ENCODE measurements around the gene PLXNB2. TPM values are rescaled to one million over a fixed set of nuclear protein-coding genes. Genes with fewer than 3 reads are reported as not detected.

PLXNB2 gene
- total RNA-seq, 2 experiments from 2014 or later: 5.5 to 6.3 TPM

DNA sequence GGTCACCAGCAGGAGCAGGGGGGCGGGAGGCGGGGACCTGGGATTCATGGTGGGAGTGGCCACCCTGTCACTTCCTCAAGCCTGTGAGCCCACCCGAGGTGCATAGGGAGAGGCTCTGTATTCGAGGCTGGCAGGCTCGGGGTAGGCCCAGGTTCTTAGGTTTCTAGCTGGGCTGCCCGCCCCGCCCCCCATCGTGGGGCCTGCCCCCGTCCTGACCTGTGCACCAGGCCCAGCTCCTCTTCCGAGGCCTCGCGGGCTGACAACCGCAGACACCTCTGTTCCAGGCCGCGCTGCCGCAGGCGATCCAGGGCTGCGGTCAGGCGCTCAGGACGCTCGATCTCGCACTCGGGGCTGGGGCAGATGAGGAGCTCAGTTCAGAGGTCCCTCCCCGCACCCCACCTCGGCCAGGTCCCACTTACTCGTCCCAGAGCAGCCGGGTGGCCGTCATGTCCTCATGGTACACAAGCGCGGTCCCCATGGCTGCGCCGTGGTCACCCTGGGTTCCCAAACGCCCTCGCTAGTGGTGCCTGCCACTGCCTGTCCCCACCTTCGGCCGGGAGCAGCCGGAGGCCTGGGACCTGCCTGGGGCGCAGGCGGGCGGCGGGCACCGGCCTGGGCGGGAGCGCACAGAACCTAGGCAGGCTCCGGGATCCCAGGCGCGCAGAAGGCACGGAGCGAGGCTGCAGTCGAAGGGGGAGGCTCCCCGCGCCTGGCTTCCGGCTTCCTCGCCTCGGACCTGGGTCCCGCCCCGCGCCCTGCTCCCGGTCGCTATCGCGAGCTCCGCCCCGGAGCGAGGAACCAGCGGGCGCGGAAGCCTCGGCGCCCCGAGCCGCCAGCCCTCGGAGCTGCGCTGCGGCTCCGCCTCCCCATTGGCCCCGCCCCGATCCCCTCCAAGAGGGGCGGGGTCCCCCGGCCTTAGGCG is 56.6 kb downstream of the PLXNB2 start, which contains the start of gene HDAC10:
HDAC10 (minus strand) TSS at position 711 of the 922 bp plus-strand sequence; CDS start at position 478, 233 bp downstream.
- peak; percentile 93 for ATAC-seq
- intact Hi-C loops (cut with DNase I, micrococcal nuclease): loop anchor here in 1 of 2 experiments (1.0 to 2.0 kb wide), 5 partner anchors 19 to 230 kb away; partner anchors contain the start of genes ADM2, DENND6B and MAPK11
- peak within 1 kb of the TSS; percentile 82 for H3K4me3 Mint-ChIP-seq
- DNase-seq: peak; percentile 94
- H3K27me3 Mint-ChIP-seq: no peaks in the 10 kb centered on the region
- peak within 1 kb of the TSS; percentile 51 for H3K27ac Mint-ChIP-seq
- CTCF ChIA-PET: interaction anchor here (0.6 to 1.6 kb wide), 8 partner anchors 9 to 289 kb away, joined by 3 to 12 read pairs (median 3); partner anchors contain the start of gene SCO2
- H3K9me3 Mint-ChIP-seq (ENCODE audit: low read depth): no peaks in the 10 kb centered on the region
- peaks cover 19% of the 10 kb centered on the region for H3K4me1 Mint-ChIP-seq
- H3K36me3 Mint-ChIP-seq (ENCODE audit: low read depth): peaks cover 11% of the 10 kb centered on the region
- POLR2A ChIA-PET: interaction anchor here (0.6 to 0.8 kb wide), 2 partner anchors 42 to 66 kb away, joined by 3 read pairs; no protein-coding TSS in a partner anchor

DNA sequence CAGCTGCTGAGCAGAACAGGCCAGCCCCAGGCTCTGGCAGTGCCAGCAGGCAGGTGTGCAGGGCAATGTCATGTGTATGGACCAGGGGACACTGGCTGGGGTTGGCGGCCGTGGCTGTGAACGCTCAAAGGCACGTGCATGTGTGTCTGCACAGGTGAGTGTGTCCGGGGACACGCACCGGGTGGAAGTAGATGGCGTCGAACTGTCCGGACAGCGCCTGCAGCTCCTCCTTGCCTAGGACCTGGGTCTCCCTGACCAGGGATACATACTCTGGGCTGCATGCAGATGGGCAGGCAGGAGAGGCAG is 57.2 kb downstream of the PLXNB2 start:
- CTCF ChIA-PET: interaction anchor here (0.6 to 1.6 kb wide), 4 partner anchors 9 to 275 kb away, joined by 3 to 12 read pairs (median 4); partner anchors contain the start of gene SCO2
- peak overlapping the region; percentile 82 for H3K4me3 Mint-ChIP-seq
- peaks cover 11% of the 10 kb centered on the region for H3K36me3 Mint-ChIP-seq (ENCODE audit: low read depth)
- POLR2A ChIA-PET: no interaction called here
- H3K27me3 Mint-ChIP-seq: no peaks in the 10 kb centered on the region
- no peak overlapping the region for H3K27ac Mint-ChIP-seq
- peaks cover 19% of the 10 kb centered on the region for H3K4me1 Mint-ChIP-seq
- intact Hi-C loops (cut with DNase I, micrococcal nuclease): loop anchor here in 1 of 2 experiments (2.0 kb wide), 1 partner anchor 231 kb away; the partner anchor contains the start of gene ADM2
- DNase-seq: no peak
- no peaks in the 10 kb centered on the region for H3K9me3 Mint-ChIP-seq (ENCODE audit: low read depth)
- ATAC-seq: no peak

DNA sequence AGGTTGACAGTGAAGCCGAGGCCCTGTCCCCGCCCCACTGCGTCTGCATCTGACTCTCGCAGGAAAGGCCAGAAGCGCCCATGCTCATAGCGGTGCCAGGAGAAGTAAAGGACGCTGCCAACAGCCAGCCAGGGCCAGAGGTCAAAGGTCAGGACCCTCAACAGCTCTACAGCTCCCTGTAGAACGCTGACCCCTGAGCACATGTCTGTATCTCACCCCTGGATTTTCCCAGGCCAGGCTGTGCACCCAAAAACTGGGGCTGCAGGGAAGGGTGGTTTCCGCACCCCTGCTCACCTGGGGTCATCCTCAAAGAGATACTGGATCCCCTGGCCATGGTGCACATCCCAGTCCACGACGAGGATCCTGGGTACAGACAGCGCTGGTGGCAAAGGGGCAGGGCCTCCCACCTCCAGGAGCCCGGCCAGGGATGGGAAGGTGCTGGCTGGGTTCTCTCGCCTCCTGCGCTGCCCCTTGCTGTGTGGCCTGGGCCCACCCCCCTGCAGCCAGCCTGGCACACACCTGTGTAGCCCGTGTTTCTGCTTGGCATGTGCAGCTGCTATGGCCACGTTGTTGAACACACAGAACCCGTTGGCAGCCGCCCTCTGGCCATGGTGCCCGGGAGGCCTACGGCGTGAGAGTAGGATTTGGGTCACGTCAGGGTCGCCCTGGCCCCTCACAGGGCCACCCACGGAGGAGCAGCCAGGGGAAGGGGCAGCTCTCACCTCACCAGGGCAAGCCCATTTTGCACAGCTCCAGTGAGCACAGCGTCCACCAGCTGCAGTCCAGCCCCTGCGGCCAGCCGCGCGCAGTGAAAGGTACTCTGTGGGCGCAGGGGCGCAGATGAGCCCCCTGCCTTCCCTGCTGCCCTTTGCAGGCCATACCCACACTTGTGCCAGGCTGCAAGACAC is 57.9 kb downstream of the PLXNB2 start:
- intact Hi-C loops (cut with DNase I, micrococcal nuclease): loop anchor here (2.0 to 10.0 kb wide), 2 partner anchors 231 to 255 kb away; partner anchors contain the start of genes ADM2 (in 1 of the 2), LMF2 (in 1 of the 2) and NCAPH2 (in 1 of the 2)
- ATAC-seq (no peak), DNase-seq (no peak)
- peaks cover 22% of the 10 kb centered on the region for H3K4me1 Mint-ChIP-seq
- no peak overlapping the region for H3K27ac Mint-ChIP-seq
- ChIA-PET CTCF (interaction anchor here (0.6 to 0.8 kb wide), 2 partner anchors 84 to 276 kb away, joined by 3 to 4 read pairs; partner anchors contain the start of gene SCO2), POLR2A (no interaction called here)
- H3K9me3 Mint-ChIP-seq (ENCODE audit: low read depth): no peaks in the 10 kb centered on the region
- peak overlapping the region; percentile 82 for H3K4me3 Mint-ChIP-seq
- no peaks in the 10 kb centered on the region for H3K27me3 Mint-ChIP-seq
- peaks cover 14% of the 10 kb centered on the region for H3K36me3 Mint-ChIP-seq (ENCODE audit: low read depth)

DNA sequence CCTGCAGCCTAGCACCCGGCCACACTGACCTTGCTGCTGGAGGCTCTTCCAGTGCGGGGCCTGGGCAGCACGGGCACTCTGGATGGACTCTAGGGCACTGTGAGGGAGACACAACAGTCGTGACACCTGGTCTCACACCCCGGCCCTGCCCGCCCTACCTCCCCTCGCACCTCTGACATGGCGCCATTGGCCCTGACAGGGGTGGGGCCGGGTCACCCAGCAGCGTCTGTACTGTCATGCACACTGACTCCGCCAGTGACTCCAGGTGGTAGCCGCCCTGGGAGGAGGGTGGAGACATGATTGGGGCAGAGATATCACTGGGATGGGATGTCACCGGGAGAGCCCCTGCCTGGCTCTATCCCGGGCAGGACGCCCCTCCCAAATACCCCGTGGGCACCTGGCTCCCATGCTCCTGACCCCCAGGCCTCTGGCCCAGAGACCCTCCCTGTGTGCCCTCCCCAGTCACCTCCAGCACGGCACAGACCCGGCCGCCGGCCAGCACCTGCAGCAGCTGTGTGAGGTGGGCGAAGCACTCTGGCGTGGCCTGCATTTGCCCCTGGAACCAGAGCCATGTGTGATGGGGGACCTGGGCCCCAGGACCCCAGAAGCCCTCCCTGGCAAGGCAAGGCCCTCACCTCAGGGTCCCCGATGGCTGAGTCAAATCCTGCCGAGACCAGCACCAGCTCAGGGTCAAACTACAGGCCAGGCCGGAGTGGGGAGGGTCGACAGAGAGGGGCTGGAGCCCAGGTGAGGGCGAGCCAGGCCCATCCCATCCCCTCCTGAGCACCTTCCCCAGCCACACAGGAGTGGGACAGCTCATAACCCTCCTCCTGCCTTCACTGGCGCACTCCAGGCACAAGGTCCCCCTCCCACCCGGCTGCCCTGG is 59.0 kb downstream of the PLXNB2 start:
- intact Hi-C loops (cut with DNase I, micrococcal nuclease): loop anchor here in 1 of 2 experiments (10.0 kb wide), 1 partner anchor 256 kb away; the partner anchor contains the start of genes LMF2 and NCAPH2
- Mint-ChIP-seq H3K4me1 (peaks cover 22% of the 10 kb centered on the region), H3K27me3 (no peaks in the 10 kb centered on the region), H3K9me3 (ENCODE audit: low read depth) (no peaks in the 10 kb centered on the region), H3K36me3 (ENCODE audit: low read depth) (peaks cover 22% of the 10 kb centered on the region), H3K4me3 (no peak overlapping the region), H3K27ac (no peak overlapping the region)
- ChIA-PET POLR2A (no interaction called here), CTCF (interaction anchor here (2.5 kb wide), 1 partner anchor 57 kb away, joined by 6 read pairs; no protein-coding TSS in a partner anchor)
- no peak for ATAC-seq
- no peak for DNase-seq

DNA sequence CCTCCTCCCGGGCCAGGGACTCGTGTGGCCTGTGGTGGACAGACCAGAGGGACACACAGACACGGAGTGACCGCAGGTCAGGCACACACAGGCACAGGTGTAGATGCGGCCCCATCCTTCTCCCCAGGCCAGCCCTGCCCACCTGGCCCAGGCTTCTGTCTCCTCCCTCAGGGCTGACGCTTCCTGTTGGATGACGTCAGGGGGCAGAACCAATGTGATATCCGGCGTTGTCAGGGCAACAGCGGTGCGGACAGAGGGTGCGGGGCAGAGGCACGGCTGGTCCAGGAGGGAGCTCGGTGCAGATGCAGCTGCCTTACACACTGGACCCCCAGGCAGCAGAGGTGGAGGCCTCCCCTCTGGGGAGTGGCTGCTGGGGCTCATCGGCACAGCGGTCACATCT is 59.7 kb downstream of the PLXNB2 start:
- ChIA-PET CTCF (interaction anchor here (2.5 kb wide), 1 partner anchor 56 kb away, joined by 6 read pairs; no protein-coding TSS in a partner anchor), POLR2A (no interaction called here)
- Mint-ChIP-seq H3K27ac (no peak overlapping the region), H3K9me3 (ENCODE audit: low read depth) (no peaks in the 10 kb centered on the region), H3K4me1 (peaks cover 22% of the 10 kb centered on the region), H3K27me3 (no peaks in the 10 kb centered on the region), H3K4me3 (no peak overlapping the region), H3K36me3 (ENCODE audit: low read depth) (peaks cover 22% of the 10 kb centered on the region)
- intact Hi-C loops (cut with DNase I, micrococcal nuclease): loop anchor here in 1 of 2 experiments (10.0 kb wide), 1 partner anchor 257 kb away; the partner anchor contains the start of genes LMF2 and NCAPH2
- DNase-seq (peak; percentile 71), ATAC-seq (no peak)

DNA sequence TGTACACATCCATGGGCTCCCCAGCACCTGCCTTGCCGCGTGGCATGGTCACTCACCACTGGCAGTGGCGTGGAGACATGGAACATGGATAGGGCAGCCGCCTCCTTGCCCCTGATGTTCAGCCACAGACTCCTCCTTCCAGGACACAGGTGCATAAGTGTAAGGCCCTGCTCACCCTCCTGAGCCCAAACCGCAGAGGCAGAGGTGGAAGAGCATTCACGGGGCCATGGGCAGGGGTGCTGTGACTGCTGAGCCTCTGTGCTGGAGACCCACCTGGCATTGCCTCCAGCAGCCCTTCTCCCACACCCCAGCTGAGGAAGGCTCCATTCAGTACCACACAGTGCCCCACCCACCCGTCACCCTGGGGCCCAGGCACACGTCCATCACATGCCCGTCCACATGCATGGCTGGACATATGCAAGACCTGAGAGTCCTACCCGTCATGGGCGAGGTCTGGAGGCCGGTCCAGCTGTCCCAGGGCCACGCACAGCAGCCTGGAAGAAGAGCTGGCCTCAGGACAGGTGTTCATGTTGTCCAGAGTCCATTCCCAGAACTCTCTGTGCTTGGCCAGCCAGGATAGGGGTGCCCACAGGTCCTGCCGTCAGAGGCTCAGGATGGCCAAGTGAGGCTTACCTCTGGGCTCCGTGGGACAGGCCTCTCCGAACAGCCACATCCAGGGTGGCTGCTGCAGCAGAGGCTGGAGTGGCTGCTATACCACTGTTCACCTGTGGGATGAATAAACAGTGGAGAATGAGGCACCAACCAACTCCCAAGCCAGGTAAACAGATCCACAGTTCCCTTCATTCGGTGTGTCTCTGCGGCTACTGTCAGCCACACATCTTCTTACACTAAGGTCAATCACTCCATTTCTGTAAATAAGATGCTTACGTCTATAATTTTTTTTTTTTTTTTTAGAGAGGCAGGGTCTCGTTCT is 60.9 kb downstream of the PLXNB2 start:
- H3K9me3 Mint-ChIP-seq (ENCODE audit: low read depth): no peaks in the 10 kb centered on the region
- intact Hi-C loops (cut with DNase I, micrococcal nuclease): loop anchor here in 1 of 2 experiments (10.0 kb wide), 1 partner anchor 258 kb away; the partner anchor contains the start of genes LMF2 and NCAPH2
- peaks cover 22% of the 10 kb centered on the region for H3K36me3 Mint-ChIP-seq (ENCODE audit: low read depth)
- H3K27me3 Mint-ChIP-seq: no peaks in the 10 kb centered on the region
- peak overlapping the region; percentile 94 for H3K4me3 Mint-ChIP-seq
- CTCF ChIA-PET: interaction anchor here (0.6 to 2.5 kb wide), 5 partner anchors 55 to 407 kb away, joined by 3 to 6 read pairs (median 3); partner anchors contain the start of gene SCO2
- ATAC-seq (no peak), DNase-seq (no peak)
- H3K27ac Mint-ChIP-seq: no peak overlapping the region
- peaks cover 25% of the 10 kb centered on the region for H3K4me1 Mint-ChIP-seq
- POLR2A ChIA-PET: no interaction called here

DNA sequence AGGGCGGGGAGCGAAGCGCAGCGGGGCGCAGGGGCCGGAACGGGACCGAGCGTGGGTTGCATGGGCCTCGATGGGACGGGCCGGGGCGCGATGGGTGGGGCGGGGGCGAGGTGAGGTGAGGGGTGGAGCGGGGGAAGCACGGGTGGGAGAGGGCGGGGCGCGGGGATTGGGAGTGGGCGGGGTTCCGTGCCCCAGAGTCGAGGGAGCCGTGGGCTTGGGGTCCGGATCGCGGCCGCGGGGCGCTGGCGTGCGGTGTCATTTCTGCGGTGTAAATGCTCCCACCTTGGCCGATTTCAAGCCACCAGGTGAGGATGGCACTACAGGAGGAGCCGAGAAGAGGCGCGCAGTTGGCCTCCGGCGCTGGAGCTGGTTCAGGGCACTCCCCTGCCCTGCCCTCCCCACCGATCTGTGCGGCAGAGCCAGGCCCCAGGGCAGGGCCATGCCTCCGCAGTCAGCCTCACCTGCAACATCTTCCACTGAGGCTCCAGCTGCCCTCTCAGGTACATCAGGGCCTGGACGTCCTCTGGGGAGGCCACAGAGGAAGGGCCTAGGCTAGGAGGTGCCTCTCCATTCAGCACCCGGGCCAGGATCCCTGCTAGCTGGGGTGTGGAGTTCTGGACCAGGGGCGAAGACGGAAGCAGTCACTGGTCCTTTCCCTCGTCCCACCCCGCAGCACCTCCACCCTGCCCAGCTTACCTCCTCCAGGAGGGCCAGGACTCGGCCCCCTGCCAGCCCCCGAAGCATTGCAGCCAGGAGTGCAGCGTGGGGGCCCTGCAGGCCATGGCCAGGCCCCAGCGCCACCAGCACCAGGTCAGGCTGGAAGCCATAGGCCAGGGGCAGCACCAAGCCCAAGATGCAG is 62.0 kb downstream of the PLXNB2 start:
- ChIA-PET CTCF (interaction anchor here (0.6 to 2.5 kb wide), 5 partner anchors 54 to 406 kb away, joined by 3 to 6 read pairs (median 3); partner anchors contain the start of gene SCO2), POLR2A (no interaction called here)
- Mint-ChIP-seq H3K27me3 (no peaks in the 10 kb centered on the region), H3K27ac (peak overlapping the region; percentile 100), H3K9me3 (ENCODE audit: low read depth) (no peaks in the 10 kb centered on the region), H3K4me3 (peak overlapping the region; percentile 94), H3K36me3 (ENCODE audit: low read depth) (peaks cover 21% of the 10 kb centered on the region), H3K4me1 (peaks cover 28% of the 10 kb centered on the region)
- no peak for DNase-seq
- ATAC-seq: no peak
- intact Hi-C loops (cut with DNase I, micrococcal nuclease): loop anchor here (1.0 to 10.0 kb wide), 6 partner anchors 25 to 337 kb away; partner anchors contain the start of genes NCAPH2 (in 2 of the 2), CHKB (in 1 of the 2), LMF2 (in 1 of the 2) and MAPK11 (in 1 of the 2)

DNA sequence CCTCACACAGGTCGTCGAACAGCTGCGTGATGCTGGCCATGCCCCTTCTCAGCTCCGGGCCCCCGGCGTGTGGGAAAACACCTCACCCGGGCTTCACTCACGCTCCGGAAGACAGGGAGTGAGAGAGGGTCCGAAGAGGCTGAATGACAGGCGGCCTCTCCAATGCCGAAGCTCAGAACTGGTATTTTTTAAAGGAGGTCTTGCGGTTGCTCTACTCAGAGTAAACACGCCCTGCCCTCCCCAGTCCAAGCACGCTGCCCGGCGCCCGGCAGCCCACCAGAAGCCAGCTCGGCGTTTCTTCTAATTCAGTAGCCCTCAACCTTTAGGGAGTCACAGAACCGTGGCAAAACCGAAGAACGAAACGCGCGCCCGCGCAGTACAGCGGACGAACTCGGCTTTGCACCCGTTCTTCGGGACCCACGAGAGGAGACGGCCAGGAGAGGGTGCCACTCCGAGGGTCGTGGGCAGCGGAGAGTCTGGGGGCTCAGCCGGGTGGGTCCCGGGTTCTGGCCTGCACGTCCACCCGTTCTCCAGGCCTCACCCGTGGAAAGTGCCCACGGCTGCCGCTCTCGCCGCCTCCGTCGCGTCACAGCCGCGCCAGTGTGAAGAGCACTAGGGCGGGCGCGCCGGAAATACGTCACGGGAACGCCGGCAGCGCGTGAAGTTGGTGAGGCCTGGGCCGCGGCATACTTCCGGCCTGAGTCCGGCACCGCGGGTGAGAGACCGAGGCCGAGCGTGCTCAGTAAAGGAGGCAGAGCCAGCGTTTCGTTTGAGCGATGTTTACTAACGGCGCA is 62.8 kb downstream of the PLXNB2 start, which contains the start of gene TUBGCP6:
TUBGCP6 (minus strand) TSS at position 604 of the 794 bp plus-strand sequence; CDS start at position 40, 564 bp downstream.
- CTCF ChIA-PET: interaction anchor here (0.7 to 4.3 kb wide), 8 partner anchors 12 to 376 kb away, joined by 3 to 16 read pairs (median 4); no protein-coding TSS in a partner anchor

More for the DNA sequence above, 62.8 kb downstream of the PLXNB2 start, which contains the start of gene TUBGCP6:
- Mint-ChIP-seq H3K27me3 (no peaks in the 10 kb centered on the region), H3K9me3 (ENCODE audit: low read depth) (no peaks in the 10 kb centered on the region), H3K4me3 (peak within 1 kb of the TSS; percentile 94), H3K36me3 (ENCODE audit: low read depth) (peaks cover 28% of the 10 kb centered on the region), H3K4me1 (peaks cover 23% of the 10 kb centered on the region), H3K27ac (peak within 1 kb of the TSS; percentile 100)
- POLR2A ChIA-PET: interaction anchor here (0.6 to 1.2 kb wide), 2 partner anchors 24 to 376 kb away, joined by 3 to 4 read pairs; no protein-coding TSS in a partner anchor
- intact Hi-C loops (cut with DNase I, micrococcal nuclease): loop anchor here (1.0 to 10.0 kb wide), 15 partner anchors 26 to 378 kb away; partner anchors contain the start of genes MAPK11 (in 2 of the 2), NCAPH2 (in 2 of the 2), ALG12 (in 1 of the 2) and CHKB (in 1 of the 2)
- peak; percentile 96 for DNase-seq
- ATAC-seq: peak; percentile 80

Measured in activated CD4-positive, alpha-beta T cell treated with anti-CD3 and anti-CD28 coated beads for 36 hours (primary cell).